H1 (cell line): ENCODE measurements around the gene PPP1R3E.

Experiments
- CHD2 ChIP-seq: IDR thresholded peaks from 2 replicates; pipeline ENCODE4 v1.6.1; 2012; ENCODE audit warnings: low read length, improper control_type of control experiment
- EP300 ChIP-seq, 2 experiments: IDR thresholded peaks; 1 replicate in 1 of 2; 2 replicates in 1 of 2; pipeline ENCODE4 v1.6.1; 2011 to 2012; ENCODE audit warnings: low read depth in 2 of 2, low read length in 2 of 2, mild to moderate bottlenecking in 2 of 2, borderline replicate concordance in 1 of 2, inconsistent platforms in 1 of 2, moderate library complexity in 1 of 2
- HDAC6 ChIP-seq: IDR thresholded peaks from one replicate; pipeline ENCODE4 v1.7.1; 2012; ENCODE audit warnings: low read depth, mild to moderate bottlenecking, inconsistent platforms, low read length, moderate library complexity
- KDM1A ChIP-seq: fragments of 200-600, 300-600 bp; sonication (generic); IDR thresholded peaks from 2 replicates; pipeline ENCODE4 v1.7.1; 2016; ENCODE audit warnings: mild to moderate bottlenecking, low read length, borderline replicate concordance
- NRF1 ChIP-seq: IDR thresholded peaks from 2 replicates; pipeline ENCODE4 v1.6.1; 2011; ENCODE audit warnings: mild to moderate bottlenecking, low read depth, low read length, improper control_type of control experiment
- PHF8 ChIP-seq: fragments of 200-600 bp; sonication (generic); conservative IDR thresholded peaks from 2 replicates; pipeline ENCODE4 v1.7.1; 2012; ENCODE audit warnings: low read depth, mild to moderate bottlenecking, inconsistent platforms, low read length, moderate library complexity
- POLR2A ChIP-seq, 2 experiments: IDR thresholded peaks; 1 replicate in 1 of 2; 2 replicates in 1 of 2; pipeline ENCODE4 v1.6.1; 2011; ENCODE audit warnings: low read depth in 2 of 2, low read length in 2 of 2, mild to moderate bottlenecking in 2 of 2; ENCODE audit errors: control extremely low read depth in 1 of 2
- RFX5 ChIP-seq: IDR thresholded peaks from 2 replicates; pipeline ENCODE4 v1.6.1; 2011; ENCODE audit warnings: low read depth, low read length, improper control_type of control experiment, borderline replicate concordance
- SIN3A ChIP-seq, 2 experiments: IDR thresholded peaks in 1 of 2; conservative IDR thresholded peaks in 1 of 2; 2 replicates each; pipeline ENCODE4 v1.6.1; 2011 to 2012; ENCODE audit warnings: low read length in 2 of 2, improper control_type of control experiment in 1 of 2, low read depth in 1 of 2, mild to moderate bottlenecking in 1 of 2
- SRF ChIP-seq: IDR thresholded peaks from 2 replicates; pipeline ENCODE4 v1.6.1; 2011; ENCODE audit warnings: mild to moderate bottlenecking, low read depth, low read length, moderate library complexity
- TF ChIP-seq, protein P1 (sequence below), 3 experiments: IDR thresholded peaks; 1 replicate in 2 of 3; 2 replicates in 1 of 3; pipeline versions ENCODE4 v1.5.1 to v1.6.1; 2011; ENCODE audit warnings: low read length in 3 of 3, mild to moderate bottlenecking in 3 of 3, inconsistent platforms in 2 of 3, low read depth in 1 of 3, moderate library complexity in 1 of 3; ENCODE audit not compliant: insufficient read depth in 1 of 3; ENCODE audit errors: control extremely low read depth in 1 of 3
- TF ChIP-seq, protein P2 (sequence below): IDR thresholded peaks from 2 replicates; pipeline ENCODE4 v1.6.1; 2012; ENCODE audit warnings: low read length, inconsistent platforms
- TF ChIP-seq, protein P3 (sequence below): IDR thresholded peaks from 2 replicates; pipeline ENCODE4 v1.6.1; 2012; ENCODE audit warnings: inconsistent platforms

DNA sequence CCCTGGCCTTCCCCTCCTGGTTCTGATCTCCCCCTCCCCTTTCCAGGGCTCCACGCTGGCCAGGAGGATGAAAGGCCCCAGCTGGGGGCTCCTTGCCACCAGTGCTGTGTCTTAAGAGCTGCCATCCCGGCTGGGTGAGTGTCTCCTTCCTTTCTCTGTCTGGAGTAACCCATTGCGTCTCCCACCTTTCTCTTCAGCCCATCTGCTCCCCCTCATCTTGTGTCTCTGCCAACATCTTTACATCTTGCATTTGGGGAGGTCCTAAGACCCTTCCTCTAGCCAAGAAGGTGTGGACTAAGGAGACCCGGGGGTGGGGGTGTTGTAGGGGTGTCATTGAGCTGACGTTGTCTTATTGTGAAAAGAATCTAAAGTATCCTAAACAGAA is 4.5 kb upstream of the PPP1R3E start:
- TF ChIP-seq, protein P1, sequence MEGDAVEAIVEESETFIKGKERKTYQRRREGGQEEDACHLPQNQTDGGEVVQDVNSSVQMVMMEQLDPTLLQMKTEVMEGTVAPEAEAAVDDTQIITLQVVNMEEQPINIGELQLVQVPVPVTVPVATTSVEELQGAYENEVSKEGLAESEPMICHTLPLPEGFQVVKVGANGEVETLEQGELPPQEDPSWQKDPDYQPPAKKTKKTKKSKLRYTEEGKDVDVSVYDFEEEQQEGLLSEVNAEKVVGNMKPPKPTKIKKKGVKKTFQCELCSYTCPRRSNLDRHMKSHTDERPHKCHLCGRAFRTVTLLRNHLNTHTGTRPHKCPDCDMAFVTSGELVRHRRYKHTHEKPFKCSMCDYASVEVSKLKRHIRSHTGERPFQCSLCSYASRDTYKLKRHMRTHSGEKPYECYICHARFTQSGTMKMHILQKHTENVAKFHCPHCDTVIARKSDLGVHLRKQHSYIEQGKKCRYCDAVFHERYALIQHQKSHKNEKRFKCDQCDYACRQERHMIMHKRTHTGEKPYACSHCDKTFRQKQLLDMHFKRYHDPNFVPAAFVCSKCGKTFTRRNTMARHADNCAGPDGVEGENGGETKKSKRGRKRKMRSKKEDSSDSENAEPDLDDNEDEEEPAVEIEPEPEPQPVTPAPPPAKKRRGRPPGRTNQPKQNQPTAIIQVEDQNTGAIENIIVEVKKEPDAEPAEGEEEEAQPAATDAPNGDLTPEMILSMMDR (IDR thresholded peaks at IDR 0.05; ENCODE audit: control extremely low read depth in 1 of 3, insufficient read depth in 1 of 3, low read depth in 1 of 3, low read length in 3 of 3): no peak
- TF ChIP-seq POLR2A (IDR thresholded peaks at IDR 0.05; ENCODE audit: control extremely low read depth in 1 of 2, low read depth in 2 of 2, low read length in 2 of 2) (no peak), SRF (no peak), PHF8 (no peak; the same call in 1 of the 2 replicates), EP300 (IDR thresholded peaks at IDR 0.05; ENCODE audit: borderline replicate concordance in 1 of 2, low read depth in 2 of 2, low read length in 2 of 2) (no peak), RFX5 (no peak), NRF1 (no peak), SIN3A (conservative IDR thresholded peaks at IDR 0.05 in 1 of 2, IDR thresholded peaks at IDR 0.05 in 1 of 2; ENCODE audit: low read depth in 1 of 2, low read length in 2 of 2) (no peak), KDM1A (no peak), CHD2 (no peak), HDAC6 (no peak)
- TF ChIP-seq, protein P2, sequence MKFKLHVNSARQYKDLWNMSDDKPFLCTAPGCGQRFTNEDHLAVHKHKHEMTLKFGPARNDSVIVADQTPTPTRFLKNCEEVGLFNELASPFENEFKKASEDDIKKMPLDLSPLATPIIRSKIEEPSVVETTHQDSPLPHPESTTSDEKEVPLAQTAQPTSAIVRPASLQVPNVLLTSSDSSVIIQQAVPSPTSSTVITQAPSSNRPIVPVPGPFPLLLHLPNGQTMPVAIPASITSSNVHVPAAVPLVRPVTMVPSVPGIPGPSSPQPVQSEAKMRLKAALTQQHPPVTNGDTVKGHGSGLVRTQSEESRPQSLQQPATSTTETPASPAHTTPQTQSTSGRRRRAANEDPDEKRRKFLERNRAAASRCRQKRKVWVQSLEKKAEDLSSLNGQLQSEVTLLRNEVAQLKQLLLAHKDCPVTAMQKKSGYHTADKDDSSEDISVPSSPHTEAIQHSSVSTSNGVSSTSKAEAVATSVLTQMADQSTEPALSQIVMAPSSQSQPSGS: no peak
- TF ChIP-seq, protein P3, sequence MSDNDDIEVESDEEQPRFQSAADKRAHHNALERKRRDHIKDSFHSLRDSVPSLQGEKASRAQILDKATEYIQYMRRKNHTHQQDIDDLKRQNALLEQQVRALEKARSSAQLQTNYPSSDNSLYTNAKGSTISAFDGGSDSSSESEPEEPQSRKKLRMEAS: no peak
